ENCODE measurements around the gene TANC1.

DNA sequence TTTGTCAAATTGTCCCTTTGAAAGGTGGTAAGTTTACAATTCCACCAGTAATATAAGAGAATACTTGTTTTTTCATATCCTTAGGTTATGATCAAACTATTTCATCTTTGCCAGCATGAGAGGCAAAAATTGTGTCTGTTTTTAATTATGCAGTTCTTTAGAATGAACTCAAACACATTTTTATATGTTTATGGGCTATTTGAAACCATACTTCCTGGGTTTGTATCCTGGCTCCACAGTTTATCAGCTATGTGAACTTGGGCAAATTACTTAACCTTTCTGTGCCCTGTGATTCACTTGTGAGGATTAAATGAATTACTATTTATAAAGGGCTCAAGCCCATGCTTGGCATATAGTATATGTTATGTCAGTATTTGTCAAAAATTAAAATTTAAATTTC, 109.4 kb downstream of the TANC1 start:
- TF ChIP-seq EP300 (IDR thresholded peaks at IDR 0.05) (no peak), POLR2A (IDR thresholded peaks at IDR 0.05) (no peak), POLR2AphosphoS5 (IDR thresholded peaks at IDR 0.05) (no peak)
- TF ChIP-seq, protein P1, sequence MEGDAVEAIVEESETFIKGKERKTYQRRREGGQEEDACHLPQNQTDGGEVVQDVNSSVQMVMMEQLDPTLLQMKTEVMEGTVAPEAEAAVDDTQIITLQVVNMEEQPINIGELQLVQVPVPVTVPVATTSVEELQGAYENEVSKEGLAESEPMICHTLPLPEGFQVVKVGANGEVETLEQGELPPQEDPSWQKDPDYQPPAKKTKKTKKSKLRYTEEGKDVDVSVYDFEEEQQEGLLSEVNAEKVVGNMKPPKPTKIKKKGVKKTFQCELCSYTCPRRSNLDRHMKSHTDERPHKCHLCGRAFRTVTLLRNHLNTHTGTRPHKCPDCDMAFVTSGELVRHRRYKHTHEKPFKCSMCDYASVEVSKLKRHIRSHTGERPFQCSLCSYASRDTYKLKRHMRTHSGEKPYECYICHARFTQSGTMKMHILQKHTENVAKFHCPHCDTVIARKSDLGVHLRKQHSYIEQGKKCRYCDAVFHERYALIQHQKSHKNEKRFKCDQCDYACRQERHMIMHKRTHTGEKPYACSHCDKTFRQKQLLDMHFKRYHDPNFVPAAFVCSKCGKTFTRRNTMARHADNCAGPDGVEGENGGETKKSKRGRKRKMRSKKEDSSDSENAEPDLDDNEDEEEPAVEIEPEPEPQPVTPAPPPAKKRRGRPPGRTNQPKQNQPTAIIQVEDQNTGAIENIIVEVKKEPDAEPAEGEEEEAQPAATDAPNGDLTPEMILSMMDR (IDR thresholded peaks at IDR 0.05) = no peak
